G401 (cell line): ENCODE data around the gene UBL7. TPM values are rescaled to one million over a fixed set of nuclear protein-coding genes. Genes with fewer than 3 reads are reported as not detected.

Experiments used
- DNase-seq: peaks from one replicate; pipeline ENCODE4 v3.0.0-alpha.2; 2015; ENCODE audit warnings: low spot score
- in situ Hi-C: cut with HindIII; loops from 2 replicates; pipeline ENCODE4 v1.10.0; 2016; ENCODE audit warnings: low sequenced_read_pairs, mixed read lengths
- total RNA-seq: library from RNA; depleted of rRNA; stranded (reverse); fragments of >200 nt; shearing (Covaris generic); gene quantifications from 2 replicates; pipeline ENCODE4 v1.2.3, GENCODE V29; 2014

Gene UBL7
- total RNA-seq, 1 experiment from 2014 or later, result 117 TPM

- in situ Hi-C loops, result no loop called here
- no peak for DNase-seq
Observed at GRCh38 chr15:74428970-74429780, 31.8 kb downstream of the UBL7 start.

- in situ Hi-C loops, result no loop called here
Observed at GRCh38 chr15:74428442-74428787, 32.5 kb downstream of the UBL7 start.

GRCh38 chr15:74427607-74428441 lies 33.1 kb downstream of the UBL7 start:
- in situ Hi-C loops, result no loop called here
- DNase-seq, result no peak

More at GRCh38 chr15:74428442-74428787, 32.5 kb downstream of the UBL7 start:
- no peak for DNase-seq

GRCh38 chr15:74426404-74427281 lies 34.3 kb downstream of the UBL7 start:
- in situ Hi-C loops, result no loop called here
- DNase-seq, result no peak

GRCh38 chr15:74425630-74426029 lies 35.3 kb downstream of the UBL7 start:
- in situ Hi-C loops, result no loop called here
- DNase-seq, result no peak

GRCh38 chr15:74424901-74425528 lies 35.9 kb downstream of the UBL7 start:
- in situ Hi-C loops, result no loop called here

GRCh38 chr15:74423431-74424257 lies 37.3 kb downstream of the UBL7 start:
- no peak for DNase-seq
- in situ Hi-C loops, result no loop called here

More at GRCh38 chr15:74424901-74425528, 35.9 kb downstream of the UBL7 start:
- peak; percentile 85 for DNase-seq

- no peak for DNase-seq
- in situ Hi-C loops, result no loop called here
Observed at GRCh38 chr15:74422652-74423430, 38.1 kb downstream of the UBL7 start.

GRCh38 chr15:74422265-74422651 lies 38.7 kb downstream of the UBL7 start:
- in situ Hi-C loops, result no loop called here
- DNase-seq, result no peak

- in situ Hi-C loops, result no loop called here
- DNase-seq, result no peak
Observed at GRCh38 chr15:74421302-74422245, 39.4 kb downstream of the UBL7 start.

GRCh38 chr15:74420193-74420905 lies 40.6 kb downstream of the UBL7 start:
- peak; percentile 68 for DNase-seq
- in situ Hi-C loops, result no loop called here

- in situ Hi-C loops, result no loop called here
- DNase-seq, result no peak
Observed at GRCh38 chr15:74419432-74419831, 41.5 kb downstream of the UBL7 start.

- no peak for DNase-seq
- in situ Hi-C loops, result no loop called here
Observed at GRCh38 chr15:74418575-74419338, 42.2 kb downstream of the UBL7 start.

- no peak for DNase-seq
- in situ Hi-C loops, result no loop called here
Observed at GRCh38 chr15:74417670-74418069, 43.3 kb downstream of the UBL7 start.

GRCh38 chr15:74417225-74417624 lies 43.7 kb downstream of the UBL7 start:
- DNase-seq, result no peak
- in situ Hi-C loops, result no loop called here
